ENCODE results near the gene FARS2.
"Not testable (repeated sequence)": the region's sequence is repeated elsewhere in the genome, so short reads cannot be mapped to it uniquely, and the experiment has no call there.

FARS2 gene

GRCh38 chr6:5676701-5677100 is 415.4 kb downstream of the FARS2 start:
- DNase-seq, result no peak

GRCh38 chr6:5677219-5678000 is 416.1 kb downstream of the FARS2 start:
- no peak for DNase-seq

- DNase-seq, result no peak
Observed at GRCh38 chr6:5679270-5679669, 418.0 kb downstream of the FARS2 start.

- DNase-seq, result no peak
Observed at GRCh38 chr6:5679691-5680090, 418.4 kb downstream of the FARS2 start.

GRCh38 chr6:5680095-5680494 is 418.8 kb downstream of the FARS2 start:
- DNase-seq, result no peak

GRCh38 chr6:5681480-5681879 is 420.2 kb downstream of the FARS2 start:
- DNase-seq, result no peak

GRCh38 chr6:5682530-5682929 is 421.2 kb downstream of the FARS2 start:
- DNase-seq, result no peak

- not testable (repeated sequence) for DNase-seq
Observed at GRCh38 chr6:5683747-5684146, 422.4 kb downstream of the FARS2 start.

GRCh38 chr6:5684320-5685053 is 423.2 kb downstream of the FARS2 start:
- DNase-seq, result no peak

- no peak for DNase-seq
Observed at GRCh38 chr6:5693225-5694145, 432.2 kb downstream of the FARS2 start.

GRCh38 chr6:5695260-5696245 is 434.2 kb downstream of the FARS2 start:
- DNase-seq, result no peak

- no peak for DNase-seq
Observed at GRCh38 chr6:5697508-5697907, 436.2 kb downstream of the FARS2 start.

- DNase-seq, result no peak
Observed at GRCh38 chr6:5698318-5698717, 437.0 kb downstream of the FARS2 start.

GRCh38 chr6:5699064-5699463 is 437.8 kb downstream of the FARS2 start:
- not testable (repeated sequence) for DNase-seq

- DNase-seq, result no peak
Observed at GRCh38 chr6:5701174-5701573, 439.9 kb downstream of the FARS2 start.

GRCh38 chr6:5704708-5705107 is 443.4 kb downstream of the FARS2 start:
- no peak for DNase-seq

- no peak for DNase-seq
Observed at GRCh38 chr6:5705252-5705651, 443.9 kb downstream of the FARS2 start.

- DNase-seq, result no peak
Observed at GRCh38 chr6:5706124-5707033, 445.1 kb downstream of the FARS2 start.

- DNase-seq, result no peak
Observed at GRCh38 chr6:5707281-5708045, 446.1 kb downstream of the FARS2 start.

- DNase-seq, result no peak
Observed at GRCh38 chr6:5710516-5710915, 449.2 kb downstream of the FARS2 start.
